ENCODE data around the gene DLGAP1.

The DLGAP1 gene

DNA sequence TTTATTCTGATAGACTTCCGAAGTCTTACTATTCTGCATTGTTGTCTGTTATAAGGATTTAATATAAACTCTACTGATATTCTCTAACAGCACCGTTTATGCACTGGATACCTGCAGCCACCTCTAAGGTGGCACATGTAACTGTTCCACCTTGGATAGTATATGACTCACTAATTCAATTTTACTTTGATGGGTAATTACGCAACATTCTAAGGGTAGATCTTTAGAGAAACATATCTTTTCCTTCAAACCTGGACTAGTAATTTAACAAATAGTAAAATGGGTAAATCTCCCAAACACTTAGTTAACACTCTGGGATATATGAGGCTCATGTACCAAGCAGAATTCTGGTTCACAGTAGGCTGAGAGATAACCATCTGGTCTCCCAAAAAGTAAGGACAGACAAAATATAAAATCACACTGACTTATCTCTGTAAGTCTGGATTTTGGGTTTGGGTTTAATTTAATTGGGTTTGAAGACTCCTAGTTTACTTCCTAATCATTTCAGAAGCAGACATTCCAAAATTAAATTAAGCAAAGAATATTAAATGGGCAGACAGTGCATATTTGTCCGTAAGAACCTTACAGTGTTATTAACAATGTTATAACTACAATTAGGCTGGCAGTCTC is 590.3 kb downstream of the DLGAP1 start:
- DNase-seq (ENCODE audit: low spot score): no peak

DNA sequence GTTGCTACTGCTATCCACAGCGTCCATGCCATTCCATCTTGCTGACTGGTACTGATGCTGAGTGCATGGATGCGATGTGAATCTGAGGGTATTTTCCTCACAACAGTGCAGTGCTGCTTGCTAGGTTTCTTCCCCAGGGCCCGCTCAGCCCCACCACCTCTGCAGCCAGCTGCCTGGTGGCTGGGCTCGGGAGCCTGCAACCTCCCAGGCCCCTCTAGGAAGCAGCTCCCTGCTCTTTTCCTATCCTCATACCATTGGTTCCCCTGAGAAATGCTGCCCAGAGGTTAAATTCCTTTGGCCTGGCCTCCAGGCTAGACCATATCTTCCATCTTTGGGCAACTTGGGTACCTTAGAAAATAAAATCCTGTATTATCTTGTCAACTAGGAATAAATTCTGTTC is 591.5 kb downstream of the DLGAP1 start:
- no peak for DNase-seq (ENCODE audit: low spot score)

DNA sequence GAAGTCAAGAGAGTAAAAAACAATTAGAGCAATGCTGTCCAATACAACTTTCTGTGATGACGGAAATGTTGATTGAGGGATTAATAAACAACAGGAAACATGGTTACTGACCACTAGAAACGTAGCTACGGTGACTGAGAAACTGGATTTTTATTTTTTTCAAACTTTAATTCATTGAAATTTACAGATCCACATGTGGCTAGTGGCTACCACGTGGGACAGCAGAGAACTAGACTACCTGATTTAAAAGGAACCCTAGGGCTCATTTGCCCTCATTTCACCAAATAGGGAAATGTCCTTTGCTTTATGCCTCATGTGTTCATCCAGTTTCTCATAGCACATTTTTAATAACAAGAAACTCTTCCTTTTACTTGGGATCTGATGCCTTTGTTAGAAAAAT is 592.1 kb downstream of the DLGAP1 start:
- DNase-seq (ENCODE audit: low spot score): no peak

DNA sequence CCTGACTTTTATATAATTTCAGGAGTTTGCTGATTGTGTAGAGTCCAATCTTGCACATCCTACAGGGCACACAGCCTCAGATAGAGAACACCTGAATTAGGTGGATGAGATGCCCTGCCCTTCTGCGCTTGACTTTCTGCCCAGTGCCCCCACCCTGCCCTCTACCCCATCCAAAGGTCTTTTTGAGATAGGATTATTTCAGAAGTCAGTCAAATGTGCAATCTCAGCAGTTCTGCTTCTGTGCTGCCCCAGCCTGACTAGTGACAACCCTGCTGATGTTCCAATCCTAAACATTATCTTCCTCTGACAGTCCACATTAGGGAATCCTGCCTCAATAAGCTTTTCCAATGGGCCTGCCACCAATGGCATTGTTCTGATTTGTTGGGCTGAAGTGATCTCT is 593.6 kb downstream of the DLGAP1 start:
- no peak for DNase-seq (ENCODE audit: low spot score)

DNA sequence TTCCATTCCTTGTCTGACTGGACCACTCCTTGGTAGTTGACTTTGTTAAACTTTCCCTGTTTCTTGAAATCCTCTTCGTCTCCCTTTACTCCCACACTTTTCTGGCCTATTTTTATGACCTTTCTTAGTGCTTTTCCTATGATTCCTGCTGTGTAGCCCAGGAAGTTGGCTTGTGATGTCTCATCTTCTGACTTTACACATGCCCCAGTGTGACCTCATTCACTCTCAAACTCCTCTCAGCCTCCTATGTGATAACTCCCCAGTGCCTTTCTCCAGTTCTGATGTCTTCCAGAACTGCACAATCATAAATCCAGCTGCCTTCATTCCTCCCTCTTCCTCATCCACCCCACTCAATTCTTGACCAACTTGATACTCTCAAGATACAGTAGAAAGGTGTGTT is 597.6 kb downstream of the DLGAP1 start:
- no peak for DNase-seq (ENCODE audit: low spot score)

DNA sequence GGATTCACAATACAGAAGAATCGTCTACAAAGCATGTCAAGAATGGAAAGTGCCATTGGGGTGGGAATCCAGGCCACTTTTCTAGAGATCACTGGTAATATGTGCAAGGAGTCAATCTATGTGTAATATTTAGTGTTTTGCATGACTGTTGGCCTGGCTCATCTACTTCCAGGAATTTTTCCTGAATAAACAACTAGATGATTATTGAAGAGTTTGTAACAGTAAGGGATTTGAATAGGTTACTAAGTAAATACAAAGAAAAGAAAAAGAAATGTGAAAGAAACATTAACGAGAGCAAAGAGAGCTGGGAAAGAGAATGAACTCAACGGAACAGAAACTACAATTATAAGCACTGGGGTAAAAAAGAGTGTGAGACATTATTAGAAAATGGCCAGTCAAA is 599.1 kb downstream of the DLGAP1 start:
- DNase-seq (ENCODE audit: low spot score): no peak

DNA sequence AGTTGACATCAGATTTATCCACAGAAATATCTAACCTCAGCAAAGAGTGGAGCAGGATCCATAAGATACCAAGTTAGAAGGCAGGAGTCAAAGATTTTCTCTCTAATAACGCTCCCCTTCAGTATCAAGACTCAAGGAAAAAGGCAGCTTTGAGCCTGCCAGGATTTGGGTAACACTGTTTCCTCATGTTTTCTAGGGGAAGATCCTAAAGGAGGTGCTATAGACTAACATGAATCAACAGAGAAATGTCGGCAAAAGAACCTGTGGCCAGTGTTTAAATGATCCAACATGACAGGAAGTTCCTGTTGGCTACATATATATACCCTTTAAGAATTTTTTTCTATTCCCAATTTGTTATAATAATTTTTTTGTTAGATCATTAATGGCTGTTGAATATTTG is 602.8 kb downstream of the DLGAP1 start:
- no peak for DNase-seq (ENCODE audit: low spot score)

DNA sequence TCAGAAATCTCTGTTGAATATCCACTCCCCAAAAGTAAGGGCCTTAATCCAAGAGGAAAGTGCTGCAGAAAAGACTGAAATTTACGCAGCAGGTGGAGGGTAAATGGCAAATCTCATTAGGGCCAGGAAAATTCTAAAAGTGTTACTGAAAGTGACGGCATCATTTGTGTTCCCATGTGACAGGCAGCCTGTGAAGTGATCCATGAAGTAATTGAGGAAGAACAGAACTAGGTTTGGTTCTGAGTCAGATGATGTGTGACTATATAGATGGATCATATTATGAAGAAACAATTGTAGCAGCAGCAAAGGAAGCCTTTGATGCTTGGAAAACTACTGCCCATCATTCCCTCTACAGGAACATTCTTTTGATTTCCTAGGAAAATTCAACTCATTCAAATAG is 603.9 kb downstream of the DLGAP1 start:
- no peak for DNase-seq (ENCODE audit: low spot score)

DNA sequence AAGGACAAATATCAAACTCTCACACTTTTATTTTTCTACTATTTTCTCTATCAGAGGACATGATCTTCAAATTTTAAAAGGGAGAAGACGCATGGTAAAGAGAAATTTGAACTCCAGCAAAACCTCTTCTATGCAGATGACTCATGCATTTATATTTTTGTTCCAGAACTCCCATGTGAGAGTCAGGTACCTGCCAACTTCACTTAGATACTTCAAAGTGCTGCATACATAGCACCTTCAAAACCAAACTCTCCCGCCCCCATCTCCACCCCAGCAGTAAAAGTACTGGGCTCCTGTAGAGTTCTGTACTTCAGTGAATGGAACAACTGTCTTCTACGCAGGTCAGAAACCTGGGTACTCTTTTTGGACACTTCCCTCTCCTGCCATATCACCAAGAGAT is 606.8 kb downstream of the DLGAP1 start:
- DNase-seq (ENCODE audit: low spot score): no peak

DNA sequence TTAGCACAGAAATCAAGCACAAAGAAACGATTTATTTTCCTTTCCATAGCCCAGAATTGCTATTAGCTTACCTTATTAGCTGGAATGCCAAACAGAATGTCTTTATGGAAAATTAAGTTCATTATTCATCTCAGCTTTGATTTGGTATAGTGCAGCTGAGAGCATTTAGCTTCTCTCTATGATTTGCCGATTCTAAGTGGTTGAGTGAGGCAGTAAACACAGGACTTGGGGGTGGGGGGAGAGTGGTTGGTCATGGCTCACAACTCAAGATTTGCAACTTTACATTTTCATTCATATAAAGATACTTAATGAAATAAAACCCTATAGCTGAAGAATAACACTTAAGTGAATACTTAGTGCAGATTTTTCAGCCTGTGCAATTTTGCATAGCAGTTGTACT is 609.9 kb downstream of the DLGAP1 start:
- DNase-seq (ENCODE audit: low spot score): no peak

DNA sequence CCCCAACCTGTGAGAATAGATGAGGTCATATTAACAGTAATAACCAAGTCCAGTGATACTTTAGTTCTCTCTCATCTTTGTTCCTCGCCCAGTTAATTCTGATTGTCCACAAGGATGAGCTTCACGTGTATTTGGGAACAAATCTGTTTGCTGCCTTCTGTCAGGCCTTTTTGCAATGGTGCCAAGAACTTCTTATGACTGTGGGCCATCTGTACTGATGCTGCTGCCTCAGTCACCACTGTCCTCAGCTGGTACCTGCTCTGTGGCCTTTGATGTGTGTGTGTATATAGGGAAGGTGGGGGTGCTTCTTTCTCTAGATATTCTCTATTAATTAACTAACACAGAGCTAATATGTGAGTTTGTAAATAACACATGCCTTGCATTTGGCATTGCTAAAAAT is 612.3 kb downstream of the DLGAP1 start:
- DNase-seq (ENCODE audit: low spot score): no peak

DNA sequence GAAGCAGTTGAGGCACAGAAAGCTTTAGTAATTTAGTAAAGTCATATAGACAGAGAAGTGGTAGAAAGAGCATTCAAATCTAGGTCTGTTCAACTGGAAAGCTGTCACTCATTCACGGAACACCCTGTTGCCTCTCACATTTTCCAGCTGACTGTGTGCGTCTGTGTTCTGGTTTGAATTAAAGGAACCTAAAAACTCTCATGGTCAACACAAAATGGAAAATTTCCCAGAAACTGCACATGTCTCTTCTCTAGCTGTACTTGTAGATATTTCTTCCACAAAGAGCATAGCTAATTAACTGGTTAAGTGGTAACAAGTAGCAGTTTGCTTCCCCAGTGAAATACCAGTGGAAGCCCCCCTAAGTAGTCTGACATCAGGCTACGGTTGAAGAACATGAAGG is 614.3 kb downstream of the DLGAP1 start:
- DNase-seq (ENCODE audit: low spot score): no peak

DNA sequence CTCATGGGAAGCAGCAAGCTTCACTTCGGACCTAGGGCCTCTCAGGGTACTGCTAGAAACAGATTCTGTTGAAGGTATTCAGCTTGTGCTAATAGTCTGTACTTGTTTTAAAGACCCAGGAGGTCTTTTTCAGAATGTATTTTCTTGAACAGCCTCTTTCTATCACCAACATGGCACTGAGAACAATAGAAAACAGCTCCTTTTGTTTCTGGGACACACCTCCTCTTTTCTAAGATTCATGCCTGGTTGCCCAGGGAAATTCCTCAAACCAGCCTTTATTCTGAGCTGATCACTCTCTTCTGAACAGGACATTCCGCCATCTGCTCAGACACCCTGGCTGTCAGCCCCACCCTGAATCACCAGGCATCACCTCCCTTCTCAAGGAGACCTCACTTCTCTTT is 615.5 kb downstream of the DLGAP1 start:
- no peak for DNase-seq (ENCODE audit: low spot score)

DNA sequence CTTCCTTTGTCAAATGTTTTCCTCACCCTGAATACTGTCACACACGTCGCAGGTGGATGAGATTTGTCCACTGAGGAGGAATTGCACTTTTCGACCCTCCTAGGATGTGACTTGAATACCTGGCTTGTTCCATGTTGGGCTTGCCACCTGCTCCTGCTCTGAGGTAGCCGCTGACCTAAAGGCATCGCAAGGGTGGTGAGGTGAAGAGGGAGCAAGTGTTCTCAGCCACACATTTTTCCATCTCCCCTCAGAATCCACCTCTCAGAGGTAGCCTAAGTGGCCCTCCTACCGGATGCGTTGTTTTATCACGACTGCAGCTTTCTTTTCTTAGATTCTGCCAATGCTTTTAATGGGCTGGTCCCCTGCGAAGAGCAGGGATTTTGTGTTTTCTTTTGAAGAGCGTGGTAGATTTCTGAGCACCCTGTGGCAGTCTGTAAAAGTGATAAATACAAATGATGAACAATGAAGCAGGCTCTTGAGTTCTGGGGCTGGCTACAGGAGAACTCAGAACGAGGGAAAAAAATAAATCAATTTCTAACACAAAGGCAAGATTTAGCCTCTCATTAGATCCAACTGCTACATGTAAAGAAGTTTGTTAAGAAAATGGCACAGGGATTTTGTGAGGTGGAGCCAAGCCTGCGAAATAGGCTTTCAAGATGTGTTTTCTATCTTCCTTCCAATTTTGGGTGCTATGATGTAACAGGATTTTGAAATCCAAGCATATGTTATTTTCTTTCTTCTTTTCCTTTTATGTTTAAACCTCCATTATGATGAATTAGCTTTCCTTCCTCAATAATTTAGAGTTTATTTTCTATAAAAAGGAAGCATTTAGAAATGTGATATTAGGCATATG is 618.4 kb downstream of the DLGAP1 start:
- no peak for DNase-seq (ENCODE audit: low spot score)

DNA sequence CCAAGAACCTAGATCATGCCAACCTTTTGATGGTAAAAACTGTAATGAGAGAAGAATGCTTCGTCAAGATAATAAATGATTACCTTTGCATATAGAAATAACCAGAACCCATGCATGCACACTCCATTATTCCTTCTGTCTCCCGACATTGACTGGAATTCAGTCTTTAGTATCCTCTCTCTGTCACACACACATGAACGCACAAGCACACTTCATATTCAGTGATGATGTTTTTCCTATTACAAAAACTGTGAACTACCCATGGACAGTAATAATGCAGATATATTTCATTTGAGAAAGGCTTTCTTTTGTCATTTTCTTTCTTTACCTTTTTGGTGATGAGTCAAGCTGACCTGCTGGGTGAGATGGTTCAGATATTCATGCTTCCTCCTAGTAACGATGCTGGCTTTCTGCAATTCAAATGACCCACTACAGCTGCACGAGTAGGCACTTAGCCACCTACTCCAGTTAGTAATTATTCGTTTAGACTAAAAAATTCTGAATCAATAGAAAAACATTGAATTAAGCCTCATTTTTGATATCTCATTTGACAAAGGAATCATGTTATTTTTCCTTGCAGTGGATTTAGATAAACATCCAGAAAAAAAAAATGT is 623.0 kb downstream of the DLGAP1 start:
- DNase-seq (ENCODE audit: low spot score): no peak

DNA sequence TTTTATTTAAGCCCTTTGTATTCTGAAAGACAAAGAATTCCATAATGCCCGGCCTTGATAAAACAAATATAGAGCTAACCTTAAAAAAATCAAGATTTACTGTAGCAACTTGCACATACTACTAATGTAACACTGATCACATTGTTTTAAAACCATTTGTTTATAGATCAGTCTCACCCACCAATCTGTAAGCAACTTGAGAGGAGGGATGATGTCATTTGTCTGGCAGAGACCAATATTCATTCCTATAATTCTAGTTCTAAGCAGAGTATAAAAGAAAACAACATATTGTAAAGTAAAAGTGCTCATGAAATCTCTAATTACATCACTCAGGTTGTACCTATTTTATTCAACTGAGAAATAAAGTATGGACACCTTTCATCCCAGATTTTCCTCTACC is 624.5 kb downstream of the DLGAP1 start:
- DNase-seq (ENCODE audit: low spot score): no peak

DNA sequence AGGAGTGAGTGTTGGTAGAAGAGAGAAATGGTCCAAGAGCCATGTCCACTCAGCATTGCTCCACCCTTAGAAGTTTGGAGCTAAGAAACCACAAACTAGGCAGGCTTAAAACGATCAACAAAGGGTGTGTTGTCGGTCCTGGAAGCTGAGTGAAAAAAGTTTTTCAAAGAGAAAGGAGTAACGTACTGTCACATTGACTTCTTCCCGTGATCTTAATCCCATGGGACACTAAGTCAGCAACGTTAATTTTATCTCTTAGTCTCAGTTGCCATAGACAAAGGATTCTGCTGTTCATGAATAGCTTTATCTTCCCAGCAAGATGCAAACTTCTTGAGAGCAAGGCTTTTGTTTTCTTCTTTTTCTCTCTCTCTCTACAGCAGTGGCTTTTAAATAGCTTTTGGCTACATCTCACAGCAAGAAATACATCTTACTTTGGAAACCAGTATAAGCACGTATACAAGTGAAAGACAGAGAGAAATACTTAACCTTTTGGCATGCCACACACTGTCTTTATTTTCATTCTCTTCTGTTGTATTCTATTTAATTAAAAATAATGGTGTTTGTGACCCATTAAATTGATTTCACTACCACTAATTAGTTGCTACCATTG is 627.8 kb downstream of the DLGAP1 start:
- no peak for DNase-seq (ENCODE audit: low spot score)

DNA sequence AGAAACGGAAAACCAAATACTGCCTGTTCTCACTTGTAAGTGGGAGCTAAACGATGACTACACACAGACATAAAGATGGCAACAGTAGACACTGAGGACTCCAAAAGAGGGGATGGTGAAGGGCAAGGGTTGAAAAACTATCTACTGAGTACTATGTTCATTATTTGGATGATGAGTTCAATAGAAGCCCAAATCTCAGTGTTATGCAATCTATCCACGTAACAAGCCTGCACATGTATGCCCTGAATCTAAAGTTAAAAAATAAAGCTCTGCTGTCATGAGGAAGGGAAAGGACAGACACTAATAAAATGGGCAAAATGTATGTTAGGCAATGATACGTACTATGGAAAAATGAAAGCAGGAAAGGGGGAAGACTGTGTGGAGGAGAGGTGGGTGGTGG is 629.1 kb downstream of the DLGAP1 start:
- DNase-seq (ENCODE audit: low spot score): no peak

DNA sequence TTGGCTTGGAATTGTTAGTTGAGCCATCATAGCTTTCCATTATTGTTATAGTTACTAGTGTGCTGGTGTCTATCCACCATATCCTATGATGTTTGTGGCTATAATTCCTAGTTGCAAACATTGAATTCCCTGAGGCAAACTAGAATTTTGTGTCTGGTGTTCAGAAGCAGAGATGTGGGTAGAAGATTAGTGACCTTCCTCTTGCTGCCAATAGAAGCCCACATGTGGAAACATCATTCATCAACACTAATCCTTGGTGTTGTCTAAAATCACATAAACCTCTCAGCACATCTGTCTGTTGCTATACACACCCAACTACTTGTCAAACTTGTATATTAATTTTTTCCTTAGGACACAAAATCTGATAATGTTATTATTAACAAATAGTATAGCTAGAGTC is 631.0 kb downstream of the DLGAP1 start:
- DNase-seq (ENCODE audit: low spot score): no peak

DNA sequence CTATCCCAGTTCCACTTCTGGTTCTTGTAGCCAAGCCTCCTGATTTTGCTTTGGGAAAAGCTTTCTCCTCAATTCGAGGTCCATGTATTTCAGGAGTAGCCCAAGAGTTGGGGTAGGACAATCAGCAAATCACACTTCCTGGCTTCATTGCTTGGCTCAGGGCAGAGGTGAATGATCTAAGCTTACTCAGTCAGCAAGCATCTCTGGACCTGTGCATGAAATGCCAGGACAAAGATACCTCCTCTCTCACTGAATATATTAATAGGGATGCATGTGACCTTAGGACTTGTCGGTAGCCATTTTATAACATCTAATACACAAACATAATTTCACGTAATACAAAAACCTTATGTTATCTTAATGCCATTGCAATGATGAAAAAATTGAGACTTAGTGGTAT is 632.0 kb downstream of the DLGAP1 start:
- DNase-seq (ENCODE audit: low spot score): no peak

DNA sequence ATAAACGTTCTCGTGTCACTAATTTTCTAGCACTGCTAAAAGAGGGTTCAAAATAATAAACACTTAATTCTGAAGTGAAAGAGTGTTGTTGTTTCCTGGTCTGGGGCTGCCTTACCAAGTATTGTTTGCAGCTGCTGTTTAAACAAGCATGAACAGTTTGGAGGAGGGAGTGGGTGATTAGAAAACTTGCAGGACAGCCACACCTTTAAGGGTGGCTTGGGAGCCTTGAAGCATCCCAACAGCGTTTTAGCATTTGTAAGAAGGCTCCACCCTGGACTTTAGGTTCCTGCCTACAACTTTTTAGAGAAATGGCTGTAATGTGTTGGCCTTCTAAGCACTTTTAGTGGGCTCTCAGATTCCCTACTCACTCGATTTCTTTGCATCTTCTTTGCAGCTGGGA is 633.6 kb downstream of the DLGAP1 start:
- no peak for DNase-seq (ENCODE audit: low spot score)

DNA sequence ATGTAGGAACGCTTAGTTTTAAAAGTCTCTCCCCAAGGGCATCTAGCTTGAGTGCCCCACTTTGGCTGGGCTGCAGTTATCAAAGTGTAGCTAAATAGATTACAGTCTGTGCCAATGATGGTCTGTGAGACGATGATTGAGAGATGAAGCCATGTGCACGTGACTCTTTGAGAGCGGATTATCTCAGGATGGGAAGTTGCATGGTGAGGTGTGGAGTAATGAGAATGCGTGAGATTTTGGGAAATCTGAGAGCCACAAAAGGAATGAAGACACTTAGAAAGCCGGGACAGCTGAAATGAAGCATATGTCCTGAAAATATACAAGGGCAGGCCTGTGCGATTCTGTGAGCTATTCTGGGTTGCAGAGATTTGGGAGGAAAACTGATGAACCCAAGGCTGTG is 635.1 kb downstream of the DLGAP1 start:
- no peak for DNase-seq (ENCODE audit: low spot score)

Measured in HuH-7 (cell line).